ENCODE data around the gene TAF11.
A peak's percentile ranks its signal among the peaks of the same experiment; 100 is the strongest.
"Not testable (repeated sequence)": the region's sequence is repeated elsewhere in the genome, so short reads cannot be mapped to it uniquely, and the experiment has no call there.

TAF11 gene, protein sequence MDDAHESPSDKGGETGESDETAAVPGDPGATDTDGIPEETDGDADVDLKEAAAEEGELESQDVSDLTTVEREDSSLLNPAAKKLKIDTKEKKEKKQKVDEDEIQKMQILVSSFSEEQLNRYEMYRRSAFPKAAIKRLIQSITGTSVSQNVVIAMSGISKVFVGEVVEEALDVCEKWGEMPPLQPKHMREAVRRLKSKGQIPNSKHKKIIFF

DNA sequence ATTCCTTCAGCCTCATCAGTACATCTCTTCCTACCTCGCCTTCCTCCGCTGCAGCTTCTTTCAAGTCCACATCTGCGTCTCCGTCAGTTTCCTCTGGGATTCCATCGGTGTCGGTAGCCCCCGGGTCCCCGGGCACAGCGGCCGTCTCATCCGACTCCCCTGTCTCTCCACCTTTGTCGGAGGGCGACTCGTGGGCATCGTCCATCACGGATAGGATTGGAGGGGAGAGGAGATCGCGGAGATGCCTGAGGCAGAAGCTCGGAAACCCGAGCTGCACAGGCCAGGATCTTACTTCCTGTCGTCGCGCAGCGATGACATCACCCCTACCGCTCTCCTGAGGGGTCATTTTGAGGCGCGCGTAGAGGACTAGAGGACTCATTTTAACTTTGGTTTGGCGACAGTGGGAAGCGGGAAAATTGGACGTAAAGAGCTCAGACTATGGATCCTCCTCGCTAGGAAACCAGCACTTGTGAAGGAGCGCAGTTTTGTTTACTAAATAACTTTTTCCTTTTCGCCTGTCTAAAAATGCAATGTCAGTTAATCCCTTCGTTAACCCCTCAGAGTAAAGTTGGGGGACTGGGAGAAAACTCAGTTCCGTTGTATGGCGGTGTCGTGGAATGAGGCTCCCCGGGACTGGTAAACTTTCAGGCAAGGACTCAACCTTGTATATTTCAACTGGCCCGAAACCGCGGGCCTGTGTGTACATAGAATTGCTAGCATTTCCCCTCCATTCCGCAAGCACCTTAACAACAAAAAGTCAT lies at the start of gene TAF11:
TAF11 (minus strand) TSS at position 290 of the 761 bp plus-strand sequence; CDS start at position 205, 85 bp downstream.
- DNase-seq (ENCODE audit: low spot score): peak; percentile 96

DNA sequence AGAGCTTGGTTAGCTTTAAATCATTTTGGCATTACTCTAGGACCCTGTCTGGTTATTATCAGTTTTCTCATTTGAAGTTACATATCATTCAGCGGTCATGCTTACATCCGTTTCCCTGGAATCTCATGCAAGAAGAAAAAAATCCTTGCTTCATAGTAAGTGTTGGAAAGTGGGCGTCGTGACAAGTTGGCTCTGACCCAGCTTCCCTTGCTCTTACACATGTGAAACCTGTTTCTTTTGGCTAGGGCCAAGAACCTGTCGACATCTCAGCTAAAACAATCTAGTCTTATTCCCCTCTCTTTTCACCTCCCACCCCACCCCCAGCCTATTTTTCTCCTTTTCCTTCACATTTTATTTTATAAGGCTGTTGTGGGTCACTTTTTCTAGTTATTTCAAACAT lies 46.7 kb upstream of the TAF11 start:
- DNase-seq (ENCODE audit: low spot score): no peak

DNA sequence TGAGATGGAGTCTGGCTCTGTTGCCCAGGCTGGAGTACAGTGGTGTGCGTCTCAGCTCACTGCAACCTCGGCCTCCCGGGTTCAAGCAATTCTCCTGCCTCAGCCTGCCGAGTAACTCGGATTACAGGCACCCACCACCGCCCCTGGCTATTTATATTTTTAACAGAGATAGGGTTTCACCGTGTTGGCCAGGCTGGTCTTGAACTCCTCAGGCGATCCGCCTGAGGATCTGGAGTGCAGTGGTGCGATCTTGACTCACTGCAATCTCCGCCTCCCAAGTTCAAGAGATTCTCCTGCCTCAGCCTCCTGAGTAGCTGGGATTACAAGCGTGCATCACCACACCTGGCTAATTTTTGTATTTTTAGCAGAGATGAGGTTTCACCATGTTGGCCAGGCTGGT lies 44.4 kb upstream of the TAF11 start:
- not testable (repeated sequence) for DNase-seq (ENCODE audit: low spot score)

DNA sequence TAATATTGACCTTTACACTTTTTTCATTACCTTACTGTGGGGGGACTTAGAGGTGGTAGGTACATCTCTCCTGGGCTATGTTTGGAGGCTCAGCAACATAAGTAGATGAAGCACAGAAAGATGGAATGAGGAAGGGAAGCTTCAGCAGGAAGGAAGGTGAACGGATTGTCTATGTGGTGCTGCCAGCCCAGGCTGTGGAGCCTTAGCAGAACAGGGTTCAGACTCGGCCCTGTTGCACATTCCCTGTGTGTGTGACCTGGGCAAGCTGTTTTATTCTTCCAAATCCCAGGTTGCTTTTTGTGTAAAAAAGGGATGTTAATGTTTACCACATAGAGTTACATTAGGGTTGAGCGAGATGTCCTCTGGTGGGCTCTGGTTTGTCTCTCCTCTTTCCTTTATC lies 42.4 kb upstream of the TAF11 start:
- DNase-seq (ENCODE audit: low spot score): no peak

DNA sequence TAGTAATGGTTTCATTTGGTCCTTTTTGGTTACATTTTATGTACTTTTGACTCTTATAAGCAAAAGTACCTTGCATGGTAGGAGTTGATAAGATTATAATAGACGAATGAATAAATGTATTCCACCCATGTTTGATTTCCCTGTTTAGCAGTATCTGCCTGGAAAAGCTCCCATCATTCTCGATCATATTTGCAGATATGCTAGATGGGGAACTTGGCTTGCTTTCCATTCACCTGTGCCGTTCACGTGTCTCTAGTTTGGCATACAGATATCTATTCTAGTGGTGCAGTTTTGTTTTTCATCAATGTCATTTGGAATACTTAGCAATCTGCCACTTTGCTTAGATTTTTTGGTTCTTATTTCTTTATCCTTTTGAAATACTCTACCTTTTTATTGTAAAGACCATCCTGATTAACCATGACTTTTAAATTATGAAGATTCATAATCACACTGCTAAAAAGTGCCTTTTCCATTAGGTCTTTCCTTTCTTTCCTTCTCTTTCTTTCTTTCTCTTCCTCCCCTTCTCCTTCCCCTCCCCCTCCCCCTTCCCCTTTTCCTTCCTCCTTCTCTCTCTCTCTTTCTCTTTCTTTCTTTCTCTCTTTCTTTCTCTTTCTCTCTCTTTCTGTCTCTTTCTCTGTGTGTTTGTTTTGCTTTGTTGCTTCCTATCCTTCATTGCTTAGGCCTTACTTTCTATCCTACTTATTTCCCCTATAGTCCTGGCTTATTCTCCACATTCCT lies 41.6 kb upstream of the TAF11 start:
- no peak for DNase-seq (ENCODE audit: low spot score)

DNA sequence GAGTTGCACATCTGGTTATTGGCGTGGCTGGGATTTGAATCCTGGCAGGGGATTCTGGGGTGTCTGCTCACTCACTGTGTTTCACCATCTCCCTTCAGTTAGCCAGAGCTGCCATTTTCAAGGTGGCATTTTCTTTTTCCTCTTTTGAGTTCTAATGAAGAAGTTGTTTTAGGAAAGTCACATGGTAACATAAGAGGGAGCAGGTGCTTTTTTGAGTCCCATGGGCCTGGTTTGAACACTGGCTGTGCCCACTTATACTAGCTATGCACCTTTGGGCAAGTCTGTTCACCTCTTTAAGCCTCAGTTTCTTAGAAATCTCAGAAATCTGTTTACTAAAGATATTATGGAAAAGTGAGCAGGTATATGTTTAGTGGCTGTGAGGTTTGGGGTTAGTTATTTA lies 40.9 kb upstream of the TAF11 start:
- no peak for DNase-seq (ENCODE audit: low spot score)

DNA sequence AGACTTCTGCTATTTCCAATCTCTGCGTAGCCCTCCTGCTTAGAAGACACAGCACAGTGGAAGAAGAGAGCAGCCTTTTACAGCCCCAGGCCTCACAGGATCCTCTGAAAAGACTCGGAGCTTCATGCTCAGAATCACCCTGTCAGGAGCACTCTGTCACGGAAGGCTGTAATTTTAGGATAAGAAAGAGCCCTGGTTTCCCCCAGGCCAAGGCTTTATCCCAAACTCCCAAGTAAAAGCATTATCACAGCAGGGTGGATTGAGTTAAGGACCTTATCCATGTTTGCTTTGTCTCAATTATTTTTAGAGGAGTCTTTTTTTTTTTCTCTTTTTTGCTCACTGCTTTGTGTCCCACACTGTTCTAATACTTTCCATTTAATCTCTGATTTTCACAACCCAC lies 40.4 kb upstream of the TAF11 start:
- no peak for DNase-seq (ENCODE audit: low spot score)

DNA sequence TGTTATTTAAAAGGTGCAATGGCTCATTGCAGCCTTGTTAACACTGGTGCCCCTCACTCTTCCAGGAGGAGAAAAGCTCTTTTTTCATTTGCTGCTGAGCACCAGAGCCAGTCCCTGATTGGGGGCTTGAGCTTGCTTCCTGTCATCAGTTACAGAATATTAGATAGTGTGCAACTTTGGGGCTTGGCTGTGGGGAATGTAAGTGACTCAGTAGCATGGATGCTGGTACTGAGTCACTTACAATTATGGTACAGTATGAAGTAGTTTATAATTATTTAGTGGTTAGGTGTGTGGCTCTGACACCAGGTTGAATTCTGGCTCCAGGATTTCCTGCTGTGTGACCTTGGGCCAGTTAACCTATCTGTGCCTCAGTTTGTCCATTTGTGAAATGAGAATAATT lies 38.8 kb upstream of the TAF11 start:
- DNase-seq (ENCODE audit: low spot score): peak; percentile 62

DNA sequence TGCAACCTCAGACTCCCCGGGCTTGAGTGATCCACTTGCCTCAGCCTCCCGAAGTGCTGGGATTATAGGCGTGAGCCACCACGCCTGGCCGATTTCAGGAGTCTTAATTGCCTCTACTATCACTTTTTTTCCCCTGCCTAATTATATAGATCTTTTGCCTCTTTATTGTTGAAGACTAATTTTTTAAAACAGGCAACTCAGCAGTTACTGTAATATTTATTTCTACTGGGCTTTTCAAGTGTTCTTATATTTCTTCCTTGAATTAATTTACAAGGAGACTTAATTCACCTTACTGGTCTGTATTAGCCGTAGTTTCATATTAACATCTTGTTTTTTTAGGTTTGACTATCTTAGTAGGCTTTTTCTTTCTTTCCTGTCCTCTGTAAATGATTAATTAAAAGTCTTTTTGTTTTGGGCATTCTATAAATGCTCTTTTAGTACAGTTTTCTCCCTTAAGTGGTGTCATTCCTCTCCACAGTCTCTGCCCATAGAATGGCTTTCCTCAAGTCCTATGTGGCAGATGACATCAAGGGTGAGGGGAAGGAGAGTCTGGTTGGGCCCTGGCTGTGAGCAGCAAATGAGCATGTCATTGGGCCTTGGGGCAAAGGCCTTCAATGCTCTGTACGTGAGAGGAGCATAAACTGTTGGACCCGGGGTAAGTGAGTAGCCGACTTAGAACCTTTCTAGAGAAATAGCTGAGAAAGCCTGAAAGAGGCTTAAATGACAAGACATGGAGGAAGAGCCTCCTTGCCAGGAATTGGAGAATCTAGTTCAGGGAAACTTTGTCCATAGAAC lies 37.2 kb upstream of the TAF11 start:
- no peak for DNase-seq (ENCODE audit: low spot score)

DNA sequence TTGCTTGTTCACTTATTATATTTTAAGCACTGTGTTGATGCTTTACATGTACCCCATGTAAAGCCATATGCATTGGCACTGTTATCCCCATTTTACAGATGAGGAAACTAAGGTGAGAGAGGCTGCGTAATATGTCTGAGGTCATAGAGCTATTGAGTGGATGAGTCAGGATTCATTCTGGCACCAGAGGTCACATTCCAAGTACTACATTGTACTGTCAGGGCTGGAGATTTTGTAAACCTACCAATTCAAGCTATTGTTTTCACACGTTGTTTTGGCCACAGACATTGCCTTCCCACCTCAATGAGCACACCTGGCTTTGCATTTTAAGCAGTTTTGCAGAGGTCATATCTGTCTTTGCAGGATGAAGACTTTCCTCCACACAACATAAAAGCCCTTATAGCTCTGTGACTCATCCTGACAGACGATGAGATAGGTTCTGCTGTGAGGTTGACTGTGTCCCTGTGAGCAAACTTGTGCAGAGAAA lies 34.4 kb upstream of the TAF11 start:
- peak; percentile 71 for DNase-seq (ENCODE audit: low spot score)

DNA sequence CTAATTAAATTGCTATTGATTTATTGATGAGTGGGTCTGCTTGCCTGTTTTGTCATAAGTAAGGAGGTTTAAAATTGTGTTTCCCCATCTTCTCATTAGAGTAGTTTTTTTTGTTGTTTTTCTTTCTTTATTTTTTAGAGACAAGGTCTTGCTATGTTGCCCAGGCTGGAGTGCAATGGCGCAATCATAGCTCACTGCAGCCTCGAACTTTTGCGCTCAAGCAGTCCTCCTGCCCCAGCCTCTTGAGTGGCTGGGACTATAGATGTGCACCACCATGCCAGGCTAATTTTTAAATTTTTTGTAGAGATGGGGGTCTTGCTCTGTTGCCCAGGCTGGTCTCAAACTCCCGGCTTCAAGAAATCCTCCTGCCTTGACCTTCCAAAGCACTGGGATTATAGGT lies 32.3 kb upstream of the TAF11 start:
- DNase-seq (ENCODE audit: low spot score): no peak

DNA sequence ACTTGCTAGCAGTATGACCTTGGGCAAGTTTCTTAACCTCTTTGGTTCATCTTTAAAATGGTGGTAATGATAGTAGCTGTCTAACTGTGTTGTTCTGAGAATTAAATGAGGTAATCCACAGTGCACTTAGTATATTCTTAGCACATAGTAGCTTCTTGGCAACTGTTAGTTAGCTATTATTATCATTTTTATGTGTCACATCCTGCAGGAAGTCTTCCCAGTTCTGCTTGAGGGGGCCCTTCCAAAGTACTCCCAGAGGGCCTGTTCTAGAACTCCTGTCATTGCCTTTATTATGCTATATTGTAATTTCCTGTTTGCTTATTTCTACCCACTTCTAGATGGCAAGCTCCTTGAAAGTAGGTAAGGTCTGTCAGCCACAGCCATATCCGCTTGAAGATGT lies 31.8 kb upstream of the TAF11 start:
- no peak for DNase-seq (ENCODE audit: low spot score)

DNA sequence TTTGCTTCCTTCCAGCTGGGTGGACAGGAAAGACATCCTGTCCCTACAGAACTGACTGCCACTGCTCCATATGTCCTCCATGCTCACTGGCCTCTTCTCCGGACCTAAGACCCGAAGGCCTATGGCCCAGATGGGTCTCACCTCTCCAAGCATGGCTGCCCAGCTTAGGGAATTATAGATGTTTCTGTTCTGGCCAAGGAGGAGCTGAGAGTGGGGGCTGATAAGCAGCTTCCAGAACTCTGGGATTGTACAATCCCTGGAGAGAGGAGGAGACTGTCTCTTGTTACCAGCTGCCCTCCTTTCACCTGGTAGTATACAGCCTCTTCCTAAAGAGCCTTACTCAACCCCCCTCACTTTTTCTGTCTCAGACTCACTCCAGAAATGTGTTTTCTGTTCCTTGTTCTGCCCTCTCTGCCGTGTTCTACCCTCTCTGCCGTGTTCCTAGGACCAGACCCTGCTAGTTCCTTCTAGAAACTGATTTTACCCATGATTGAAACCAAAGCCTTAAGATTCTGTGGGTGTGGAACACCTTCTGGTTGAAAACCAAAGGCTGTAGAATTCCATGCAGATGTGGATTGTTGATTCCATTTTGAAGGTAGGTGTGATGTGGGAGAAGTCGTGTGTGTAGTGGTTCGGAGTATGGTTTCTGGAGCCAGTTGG lies 29.9 kb upstream of the TAF11 start:
- DNase-seq (ENCODE audit: low spot score): no peak

DNA sequence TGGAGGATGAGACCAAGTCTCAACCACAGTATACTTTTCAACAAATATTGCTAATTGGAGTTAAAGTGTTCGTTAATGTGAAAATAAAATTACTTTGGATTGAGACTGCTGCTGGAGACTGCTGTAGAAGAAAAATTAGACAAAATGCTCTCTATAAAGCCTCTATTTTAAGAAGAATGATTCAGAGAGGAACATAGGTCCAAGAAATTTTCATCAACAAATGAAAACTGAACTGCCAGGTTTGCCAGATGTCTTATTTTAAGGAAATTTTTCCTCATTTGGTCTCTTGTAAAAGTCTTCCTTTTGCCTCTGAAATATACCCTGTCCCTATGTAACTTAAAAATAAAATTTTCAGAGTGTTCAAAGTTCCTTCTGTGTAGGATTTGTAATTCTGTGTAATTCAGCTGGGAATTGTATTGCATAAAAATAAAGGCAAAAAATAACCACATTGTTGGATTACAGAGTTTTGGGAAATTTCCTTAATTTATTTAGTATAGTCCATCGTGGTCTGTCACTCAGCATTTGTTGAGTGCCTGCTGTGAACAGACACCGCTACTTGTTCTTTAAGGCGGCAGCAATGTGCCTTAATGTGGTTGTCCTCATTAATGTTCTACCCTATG lies 28.6 kb upstream of the TAF11 start:
- DNase-seq (ENCODE audit: low spot score): no peak

DNA sequence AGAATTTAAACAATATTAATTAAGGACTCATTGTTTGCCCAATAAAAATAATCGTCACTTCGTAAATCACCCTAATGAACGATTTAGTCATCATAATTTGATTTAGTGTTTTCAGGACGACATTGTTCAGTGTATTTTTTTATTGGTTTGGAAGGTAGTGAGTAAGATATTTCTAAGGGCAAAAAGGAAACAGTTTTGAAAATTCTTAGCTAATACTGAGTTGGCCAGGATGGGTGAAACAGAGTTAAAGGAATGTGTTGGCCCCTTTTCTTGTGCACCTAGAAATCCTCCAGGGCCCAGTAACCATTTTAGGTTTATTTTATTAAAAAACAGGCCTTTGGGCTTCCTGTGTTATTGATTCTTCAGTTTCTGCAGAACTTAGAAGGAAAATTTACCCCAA lies 26.5 kb upstream of the TAF11 start:
- no peak for DNase-seq (ENCODE audit: low spot score)

DNA sequence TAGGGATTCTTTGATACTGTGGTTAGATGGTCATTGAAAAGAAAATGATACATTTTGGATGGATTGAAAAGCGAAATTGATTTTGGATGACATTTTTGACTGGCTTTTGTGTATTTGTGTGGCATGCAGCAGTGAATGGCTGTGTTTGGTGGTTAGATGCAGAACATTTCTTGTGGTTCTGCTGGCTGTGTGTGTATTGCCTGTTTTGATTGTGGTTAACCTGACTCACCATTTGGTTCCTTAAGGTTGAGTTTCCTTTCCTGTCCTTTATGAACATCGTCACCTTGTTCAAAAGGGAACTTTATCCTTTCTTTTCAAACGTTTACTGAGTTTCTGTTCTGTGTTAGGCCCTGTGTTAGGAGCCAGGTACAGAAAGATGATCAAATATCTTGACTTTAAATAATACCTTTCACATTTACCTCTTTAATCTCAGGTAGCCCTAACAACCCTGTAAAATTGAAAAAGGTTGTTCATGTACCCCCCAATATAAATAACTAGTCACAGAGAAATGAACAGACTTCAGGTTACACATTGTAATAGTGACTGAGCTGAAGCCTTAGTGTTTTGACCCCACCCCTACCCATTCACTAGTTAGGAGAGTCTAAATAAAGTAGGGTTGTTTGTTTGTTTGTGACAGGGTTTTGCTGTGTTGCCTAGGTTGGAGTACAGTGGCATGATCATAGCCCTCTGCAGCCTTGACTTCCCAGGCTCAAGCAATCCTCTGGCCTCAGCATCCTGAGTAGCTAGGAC lies 25.0 kb upstream of the TAF11 start:
- no peak for DNase-seq (ENCODE audit: low spot score)

DNA sequence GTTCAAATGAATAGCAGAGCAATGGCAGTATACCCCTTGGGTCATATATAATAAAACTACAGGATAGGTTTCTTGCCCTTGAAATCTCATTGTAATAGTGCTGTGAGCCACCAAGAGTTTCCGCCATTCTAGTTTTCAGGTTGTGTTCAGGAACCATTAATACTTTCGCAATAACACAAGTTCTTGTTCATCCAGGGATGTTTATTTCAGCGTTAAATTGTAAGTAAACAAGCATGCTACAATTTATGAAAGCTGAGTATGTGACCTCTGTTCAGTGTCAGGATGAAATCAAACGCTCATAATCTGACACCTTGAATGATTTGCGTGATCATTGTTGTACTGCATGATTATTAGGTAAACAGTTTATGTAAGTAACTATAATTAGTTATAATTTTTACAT lies 24.0 kb upstream of the TAF11 start:
- no peak for DNase-seq (ENCODE audit: low spot score)

DNA sequence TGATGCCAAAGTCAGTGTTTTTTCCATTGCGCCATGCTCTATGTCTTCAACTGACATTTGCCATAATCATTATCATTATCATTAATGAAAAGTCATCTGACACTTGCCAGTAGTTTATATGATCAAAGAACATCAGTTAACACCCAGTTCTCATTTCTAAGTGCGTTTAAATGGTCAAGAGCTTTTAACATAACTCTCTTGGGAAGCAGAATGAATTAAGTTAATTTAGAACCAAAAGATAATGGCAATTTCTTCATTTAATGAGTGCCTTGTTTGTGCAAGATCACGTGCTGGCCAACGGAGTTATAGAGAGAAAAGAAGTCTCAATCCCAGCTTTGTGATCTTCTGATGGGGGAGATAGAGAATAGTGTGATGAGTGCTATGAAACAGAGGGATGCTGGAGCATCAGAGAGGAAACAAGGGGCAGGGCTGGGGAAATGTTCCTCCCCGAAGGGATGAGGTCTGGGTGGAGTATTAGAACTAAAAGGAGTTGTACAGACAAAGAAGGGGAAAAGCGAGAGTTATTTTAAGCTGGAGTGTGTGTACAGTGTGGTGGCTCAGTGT lies 21.6 kb upstream of the TAF11 start:
- DNase-seq (ENCODE audit: low spot score): no peak

DNA sequence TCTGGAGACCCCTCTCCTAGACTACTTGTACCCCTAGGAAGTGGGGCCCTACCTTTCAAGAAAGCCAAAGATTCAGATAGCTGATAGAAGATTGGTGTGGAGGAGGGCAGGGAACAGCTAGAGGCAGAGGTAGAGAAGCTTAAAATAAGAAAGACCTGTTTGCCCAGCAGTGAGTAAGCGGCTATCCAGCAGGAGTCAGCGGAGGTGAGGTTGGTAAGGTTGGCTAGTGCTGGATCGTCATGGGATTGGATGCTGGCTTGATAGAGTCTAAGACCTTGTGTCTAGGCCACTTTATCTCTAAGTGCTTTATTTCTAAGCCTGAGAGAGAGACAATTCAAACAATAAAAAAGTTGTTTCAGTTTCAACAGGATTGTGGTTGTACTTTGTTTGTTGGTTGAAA lies 20.4 kb upstream of the TAF11 start:
- no peak for DNase-seq (ENCODE audit: low spot score)

DNA sequence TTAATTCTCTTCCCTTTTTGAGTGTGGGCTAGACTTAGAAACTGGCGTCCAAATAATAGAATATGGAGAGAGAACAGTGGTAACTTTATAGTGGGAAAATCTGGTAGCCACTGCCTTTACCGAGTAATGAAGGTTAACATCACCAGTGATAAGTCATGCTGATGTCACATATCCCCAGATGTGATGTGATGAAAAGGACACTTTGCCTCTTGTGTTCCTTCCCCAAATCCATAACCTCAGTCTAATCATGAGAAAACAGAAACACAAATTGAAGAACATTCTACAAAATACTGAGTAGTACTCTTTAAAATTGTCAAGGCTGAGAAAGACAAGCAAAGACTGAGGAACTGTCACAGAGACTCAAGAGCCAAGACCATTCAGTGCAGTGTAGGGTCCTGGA lies 19.0 kb upstream of the TAF11 start:
- DNase-seq (ENCODE audit: low spot score): no peak

Data from RKO (cell line).